Esophagus squamous epithelium (tissue), 5 donors: Measurements from ENCODE around the gene CAMK2A. TPM values are rescaled to one million over a fixed set of nuclear protein-coding genes. Genes with fewer than 3 reads are reported as not detected.

ENCODE experiments used
- DNase-seq: peaks from one replicate; lab custom pipeline; 2025; lab: John Stamatoyannopoulos, UW
- H3K27ac ChIP-seq, 4 donors: fragments of 200-600 bp; sonication (generic); one replicate each; pipeline ENCODE4 v1.5.1; 2016 to 2019; ENCODE audit warnings: mild to moderate bottlenecking in 1 of 4
- H3K27me3 ChIP-seq, 4 donors: fragments of 200-600 bp; sonication (generic); 1 replicate in 3 of 4; 2 replicates in 1 of 4; pipeline versions ENCODE4 v1.5.1 to v1.6.0; 2017 to 2021; ENCODE audit warnings: antibody characterized with exemption in 1 of 4
- H3K36me3 ChIP-seq, 3 donors: fragments of 200-600 bp; sonication (generic); one replicate each; pipeline ENCODE4 v1.5.1; 2016 to 2019
- H3K4me1 ChIP-seq, 3 donors: fragments of 200-600 bp; sonication (generic); one replicate each; pipeline ENCODE4 v1.5.1; 2017 to 2019
- H3K4me3 ChIP-seq, 4 donors: fragments of 200-600 bp; sonication (generic); 1 replicate in 3 of 4; 2 replicates in 1 of 4; pipeline ENCODE4 v1.5.1; 2016 to 2019; ENCODE audit warnings: mild to moderate bottlenecking in 2 of 4, moderate library complexity in 1 of 4
- H3K9me3 ChIP-seq, 3 donors: fragments of 200-600 bp; sonication (generic); one replicate each; pipeline ENCODE4 v1.5.1; 2016 to 2019
- CTCF ChIP-seq, 6 experiments: fragments of 450-650 bp in 4 of 6; fragments of 200-600 bp in 2 of 6; sonication (generic) in 2 of 6; IDR thresholded peaks; one replicate each; pipeline ENCODE4 v1.5.1; 2016 to 2019; ENCODE audit warnings: antibody characterized with exemption in 6 of 6, mild to moderate bottlenecking in 4 of 6, moderate library complexity in 4 of 6
- POLR2A ChIP-seq, 4 donors: fragments of 450-650 bp; IDR thresholded peaks; one replicate each; pipeline ENCODE4 v1.6.1; 2017; ENCODE audit warnings: antibody characterized with exemption in 4 of 4, mild to moderate bottlenecking in 4 of 4, moderate library complexity in 3 of 4
- WGBS, 2 donors: methylation state at CpG; one replicate each; pipeline ENCODE4 v1.1.5; 2018; 5-methylcytosine and 5-hydroxymethylcytosine counted together
- intact Hi-C: fragments of 100-400 bp; cut with DNase I; formaldehyde crosslinking; loops from one replicate; pipeline ENCODE4 v1.15.0; 2022
- total RNA-seq, 4 donors: library from RNA; depleted of rRNA; stranded (reverse); fragments of >200 nt; gene quantifications; one replicate each; pipeline ENCODE4 v1.1.0, GENCODE V29; 2016
- donor health status: DM: yes; HTN: yes; CAD: no.

The CAMK2A gene
- total RNA-seq, 4 donors from 2014 or later, result 0.04 TPM; not detected in 3

DNA sequence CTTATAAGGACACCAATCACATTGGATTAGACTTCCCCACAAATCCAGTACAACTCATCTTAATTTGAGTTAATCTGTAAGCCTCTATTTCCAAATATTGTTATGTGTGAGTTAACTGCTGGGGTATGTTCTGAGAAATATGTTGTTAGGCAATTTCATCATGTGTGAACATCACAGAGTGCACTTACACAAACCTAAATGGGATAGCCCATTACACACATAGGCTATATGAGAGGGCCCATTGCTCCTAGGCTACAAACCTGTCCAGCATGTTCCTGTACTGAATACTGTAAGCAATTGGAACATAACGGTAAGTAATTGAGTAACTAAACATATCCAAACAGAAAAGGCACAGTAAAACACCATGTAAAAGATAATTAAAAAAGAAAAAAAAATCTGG is 32.2 kb upstream of the CAMK2A start:
- DNase-seq, result no peak
- H3K27me3 ChIP-seq, result no peaks in the 10 kb centered on the region
- intact Hi-C loops, result no loop called here
- H3K9me3 ChIP-seq, result no peaks in the 10 kb centered on the region
- TF ChIP-seq CTCF (IDR thresholded peaks at IDR 0.05) (no peak), POLR2A (IDR thresholded peaks at IDR 0.05) (no peak)
- peak overlapping the region in 2 of 4 donors; percentile 25 to 57 for H3K27ac ChIP-seq
- WGBS, 2 donors, result 29 to 53% methylated on average over 1 of the region's 1 CpG
- H3K4me3 ChIP-seq, result no peak overlapping the region
- H3K4me1 ChIP-seq, result peaks cover 16 to 58% (median 27%) of the 10 kb centered on the region in 3 donors
- no peaks in the 10 kb centered on the region for H3K36me3 ChIP-seq

- Histone ChIP-seq H3K9me3 (no peaks in the 10 kb centered on the region), H3K27me3 (no peaks in the 10 kb centered on the region), H3K36me3 (no peaks in the 10 kb centered on the region), H3K4me1 (peaks cover 16 to 59% (median 27%) of the 10 kb centered on the region in 3 donors), H3K27ac (peak overlapping the region in 2 of 4 donors; percentile 25 to 57), H3K4me3 (no peak overlapping the region)
- DNase-seq, result no peak
- intact Hi-C loops, result no loop called here
- TF ChIP-seq CTCF (IDR thresholded peaks at IDR 0.05) (no peak), POLR2A (IDR thresholded peaks at IDR 0.05) (no peak)
- 67 to 86% methylated on average over 1 of the region's 1 CpG for WGBS, 2 donors
Measured at GRCh38 chr5:150321211-150321610, 31.6 kb upstream of the CAMK2A start.

- WGBS, 2 donors, result 23 to 48% methylated on average over 2 of the region's 2 CpGs
Measured at GRCh38 chr5:150320044-150320613, 30.6 kb upstream of the CAMK2A start.

DNA sequence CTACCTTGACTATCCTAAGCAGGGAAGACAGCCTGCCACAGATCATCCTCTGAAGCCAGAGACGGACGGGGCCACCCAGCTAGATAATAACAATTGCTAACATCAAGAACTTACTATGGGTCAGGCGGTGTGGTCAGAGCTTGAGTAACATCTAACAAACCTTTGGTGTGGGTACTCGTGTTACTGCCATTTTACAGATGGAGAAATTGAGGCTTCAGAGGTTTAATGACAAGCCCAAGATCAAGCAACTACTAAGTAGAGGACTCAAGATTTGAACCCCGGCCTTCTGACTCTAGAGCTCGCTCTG is 29.9 kb upstream of the CAMK2A start:
- WGBS, 2 donors, result 90 to 95% methylated on average over 2 to 6 of the region's 6 CpGs

More at GRCh38 chr5:150320044-150320613, 30.6 kb upstream of the CAMK2A start:
- Histone ChIP-seq H3K36me3 (no peaks in the 10 kb centered on the region), H3K27ac (peak overlapping the region in 3 of 4 donors; percentile 22 to 75 (median 60)), H3K4me3 (no peak overlapping the region), H3K27me3 (no peaks in the 10 kb centered on the region), H3K4me1 (peaks cover 16 to 59% (median 27%) of the 10 kb centered on the region in 3 donors), H3K9me3 (no peaks in the 10 kb centered on the region)
- no peak for TF ChIP-seq CTCF (IDR thresholded peaks at IDR 0.05)
- no peak for TF ChIP-seq POLR2A (IDR thresholded peaks at IDR 0.05)
- intact Hi-C loops, result no loop called here
- no peak for DNase-seq

More for the DNA sequence above, 29.9 kb upstream of the CAMK2A start:
- TF ChIP-seq CTCF (IDR thresholded peaks at IDR 0.05), result no peak
- TF ChIP-seq POLR2A (IDR thresholded peaks at IDR 0.05), result no peak
- H3K4me1 ChIP-seq, result peaks cover 16 to 59% (median 27%) of the 10 kb centered on the region in 3 donors
- no peaks in the 10 kb centered on the region for H3K27me3 ChIP-seq
- intact Hi-C loops, result no loop called here
- no peaks in the 10 kb centered on the region for H3K9me3 ChIP-seq
- no peak for DNase-seq
- H3K4me3 ChIP-seq, result no peak overlapping the region
- no peaks in the 10 kb centered on the region for H3K36me3 ChIP-seq
- H3K27ac ChIP-seq, result peak overlapping the region in 3 of 4 donors; percentile 60 to 75 (median 66)
